Hepatocyte (in vitro differentiated cells): ENCODE measurements around the gene DLG2. TPM values are rescaled to one million over a fixed set of nuclear protein-coding genes. Genes with fewer than 3 reads are reported as not detected.

Experiments
- DNase-seq: peaks from one replicate; pipeline ENCODE4 v3.0.0-alpha.2; 2016; ENCODE audit warnings: low spot score
- H2AFZ ChIP-seq: fragments of 200-600 bp; sonication (generic); 2 replicates; pipeline ENCODE4 v1.6.0; 2016; ENCODE audit warnings: antibody characterized with exemption, mild to moderate bottlenecking
- H3K27ac ChIP-seq: fragments of 200-600 bp; sonication (generic); 2 replicates; pipeline ENCODE4 v1.5.1; 2016; ENCODE audit warnings: mild to moderate bottlenecking
- H3K27me3 ChIP-seq: fragments of 200-600 bp; sonication (generic); 2 replicates; pipeline ENCODE4 v1.6.1; 2016
- H3K36me3 ChIP-seq: fragments of 200-600 bp; sonication (generic); replicated peaks from 2 replicates; pipeline ENCODE4 v1.5.1; 2016; ENCODE audit warnings: low read depth; ENCODE audit not compliant: insufficient read depth
- H3K4me1 ChIP-seq: fragments of 200-600 bp; sonication (generic); 2 replicates; pipeline ENCODE4 v1.5.1; 2016; ENCODE audit warnings: mild to moderate bottlenecking, moderate library complexity; ENCODE audit not compliant: insufficient read depth
- H3K4me2 ChIP-seq: fragments of 200-600 bp; sonication (generic); 2 replicates; pipeline ENCODE4 v1.6.0; 2016
- H3K4me3 ChIP-seq: fragments of 200-600 bp; sonication (generic); 2 replicates; pipeline ENCODE4 v1.5.1; 2016; ENCODE audit warnings: mild to moderate bottlenecking
- H3K79me2 ChIP-seq: fragments of 200-600 bp; sonication (generic); 2 replicates; pipeline ENCODE4 v1.6.0; 2017; ENCODE audit warnings: mild to moderate bottlenecking
- H3K9me2 ChIP-seq: fragments of 200-600 bp; sonication (generic); replicated peaks from 2 replicates; pipeline ENCODE4 v1.6.0; 2017; ENCODE audit warnings: mild to moderate bottlenecking; ENCODE audit not compliant: insufficient read depth
- H3K9me3 ChIP-seq: fragments of 200-600 bp; sonication (generic); 2 replicates; pipeline ENCODE4 v1.5.1; 2016; ENCODE audit warnings: low read depth, mild to moderate bottlenecking
- H4K20me1 ChIP-seq: fragments of 200-600 bp; sonication (generic); 2 replicates; pipeline ENCODE4 v1.6.0; 2016; ENCODE audit warnings: mild to moderate bottlenecking; ENCODE audit not compliant: insufficient read depth, poor library complexity, severe bottlenecking
- CTCF ChIP-seq: fragments of 200-600 bp; sonication (generic); IDR thresholded peaks from 2 replicates; pipeline ENCODE4 v1.5.1; 2016; ENCODE audit warnings: antibody characterized with exemption, mild to moderate bottlenecking; ENCODE audit not compliant: poor library complexity
- EZH2 ChIP-seq: fragments of 200-600 bp; sonication (generic); IDR thresholded peaks from 2 replicates; pipeline ENCODE4 v1.6.1; 2016; ENCODE audit warnings: antibody characterized with exemption, mild to moderate bottlenecking, borderline replicate concordance
- EZH2phosphoT487 ChIP-seq: fragments of 200-600 bp; sonication (generic); IDR thresholded peaks from one replicate; pipeline ENCODE4 v1.6.1; 2018; ENCODE audit warnings: antibody characterized with exemption, mild to moderate bottlenecking, low read depth, moderate library complexity; ENCODE audit not compliant: unreplicated experiment, severe bottlenecking
- WGBS: methylation state at CpG from one replicate; pipeline ENCODE4 v1.1.6; 2016; ENCODE audit warnings: low lambda C conversion rate; ENCODE audit errors: missing lambda C conversion rate; 5-methylcytosine and 5-hydroxymethylcytosine counted together
- polyA plus RNA-seq: library from polyadenylated mRNA; unstranded; fragments of >200 nt; fragmentation: Nextera tagmentation; extraction: Ambion mirVana; gene quantifications from 2 replicates; pipeline ENCODE4 v1.2.1, GENCODE V29; 2016
- total RNA-seq: library from RNA; depleted of rRNA; stranded (reverse); fragments of >200 nt; gene quantifications from 2 replicates; pipeline ENCODE4 v1.2.3, GENCODE V29; 2014

The DLG2 gene
- total and polyA plus RNA-seq, 2 experiments from 2014 or later, result 2.6 to 6.8 TPM

- DNase-seq, result no peak
- no peak overlapping the region for H3K27ac ChIP-seq
- H3K27me3 ChIP-seq, result peaks cover 18% of the 10 kb centered on the region
- no peaks in the 10 kb centered on the region for H3K9me2 ChIP-seq
- no peaks in the 10 kb centered on the region for H3K79me2 ChIP-seq
- TF ChIP-seq EZH2phosphoT487 (no peak), CTCF (no peak), EZH2 (no peak)
- H2AFZ ChIP-seq, result no peak overlapping the region
- no peaks in the 10 kb centered on the region for H4K20me1 ChIP-seq
- H3K4me3 ChIP-seq, result no peak overlapping the region
- H3K36me3 ChIP-seq, result no peaks in the 10 kb centered on the region
- H3K4me1 ChIP-seq, result no peaks in the 10 kb centered on the region
- no peaks in the 10 kb centered on the region for H3K9me3 ChIP-seq
- no peak overlapping the region for H3K4me2 ChIP-seq
Observed at GRCh38 chr11:83831929-83832328, 1795.2 kb downstream of the DLG2 start.

- H3K27ac ChIP-seq, result no peak overlapping the region
- no peaks in the 10 kb centered on the region for H3K36me3 ChIP-seq
- peaks cover 10% of the 10 kb centered on the region for H3K27me3 ChIP-seq
- DNase-seq, result peak; percentile 51
- no peak overlapping the region for H2AFZ ChIP-seq
- no peak for TF ChIP-seq EZH2phosphoT487
- TF ChIP-seq CTCF, result peak; percentile 67
- H3K9me3 ChIP-seq, result no peaks in the 10 kb centered on the region
- H3K9me2 ChIP-seq, result no peaks in the 10 kb centered on the region
- no peaks in the 10 kb centered on the region for H3K4me1 ChIP-seq
- WGBS, result 62% methylated on average over 5 of the region's 5 CpGs
- no peaks in the 10 kb centered on the region for H3K79me2 ChIP-seq
- no peaks in the 10 kb centered on the region for H4K20me1 ChIP-seq
- no peak overlapping the region for H3K4me3 ChIP-seq
- peak overlapping the region; percentile 22 for H3K4me2 ChIP-seq
Observed at GRCh38 chr11:83827940-83828554, 1799.1 kb downstream of the DLG2 start.

- Histone ChIP-seq H3K36me3 (no peaks in the 10 kb centered on the region), H3K4me3 (no peak overlapping the region), H3K4me2 (no peak overlapping the region), H3K27ac (no peak overlapping the region), H3K79me2 (no peaks in the 10 kb centered on the region), H3K4me1 (no peaks in the 10 kb centered on the region), H3K9me2 (no peaks in the 10 kb centered on the region), H4K20me1 (no peaks in the 10 kb centered on the region), H2AFZ (no peak overlapping the region), H3K27me3 (peaks cover 10% of the 10 kb centered on the region), H3K9me3 (no peaks in the 10 kb centered on the region)
- TF ChIP-seq EZH2phosphoT487, result no peak
- TF ChIP-seq CTCF, result no peak
- TF ChIP-seq EZH2, result no peak
- 69% methylated on average over 3 of the region's 3 CpGs for WGBS
- no peak for DNase-seq
Observed at GRCh38 chr11:83827520-83827919, 1799.6 kb downstream of the DLG2 start.

GRCh38 chr11:83826078-83826477, 1801.1 kb downstream of the DLG2 start:
- Histone ChIP-seq H3K27me3 (peaks cover 10% of the 10 kb centered on the region), H3K36me3 (no peaks in the 10 kb centered on the region), H2AFZ (no peak overlapping the region), H3K4me2 (no peak overlapping the region), H3K4me1 (no peaks in the 10 kb centered on the region), H4K20me1 (no peaks in the 10 kb centered on the region), H3K4me3 (no peak overlapping the region), H3K9me3 (no peaks in the 10 kb centered on the region), H3K9me2 (no peaks in the 10 kb centered on the region), H3K79me2 (no peaks in the 10 kb centered on the region), H3K27ac (no peak overlapping the region)
- no peak for TF ChIP-seq EZH2phosphoT487
- no peak for TF ChIP-seq CTCF
- TF ChIP-seq EZH2, result no peak
- no peak for DNase-seq
